Osteocyte (in vitro differentiated cells): Measurements from ENCODE around the gene YEATS2. TPM values are rescaled to one million over a fixed set of nuclear protein-coding genes. Genes with fewer than 3 reads are reported as not detected.

Source experiments
- DNase-seq: peaks from one replicate; pipeline ENCODE4 v3.0.0; 2021; ENCODE audit warnings: mixed read lengths; ENCODE audit not compliant: unreplicated experiment; ENCODE audit errors: extremely low spot score
- H3K27ac Mint-ChIP-seq: one replicate; pipeline ENCODE4 v1.8.0; 2021; ENCODE audit warnings: mild to moderate bottlenecking, mixed read lengths; ENCODE audit not compliant: unreplicated experiment
- H3K27me3 Mint-ChIP-seq: one replicate; pipeline ENCODE4 v1.8.0; 2021; ENCODE audit warnings: mixed read lengths; ENCODE audit not compliant: unreplicated experiment
- H3K36me3 Mint-ChIP-seq: one replicate; pipeline ENCODE4 v1.8.0; 2021; ENCODE audit warnings: mixed read lengths; ENCODE audit not compliant: unreplicated experiment
- H3K4me1 Mint-ChIP-seq: one replicate; pipeline ENCODE4 v1.8.0; 2021; ENCODE audit warnings: mixed read lengths; ENCODE audit not compliant: unreplicated experiment
- H3K4me3 Mint-ChIP-seq: one replicate; pipeline ENCODE4 v1.8.0; 2021; ENCODE audit warnings: mild to moderate bottlenecking, moderate library complexity, mixed read lengths; ENCODE audit not compliant: unreplicated experiment
- H3K9me3 Mint-ChIP-seq: one replicate; pipeline ENCODE4 v1.8.0; 2021; ENCODE audit warnings: mixed read lengths; ENCODE audit not compliant: unreplicated experiment
- total RNA-seq: library from RNA; stranded (reverse); gene quantifications from 2 replicates; pipeline ENCODE4 v1.2.1, GENCODE V29; 2021
- TF ChIP-seq, protein P1 (sequence below): fragments of 200-600 bp; sonication (generic); IDR thresholded peaks from 2 replicates; pipeline ENCODE4 v1.5.0; 2021; ENCODE audit warnings: antibody characterized with exemption, mild to moderate bottlenecking, moderate library complexity

Gene YEATS2
- total RNA-seq, 1 donor from 2014 or later = 41.4 TPM

DNA sequence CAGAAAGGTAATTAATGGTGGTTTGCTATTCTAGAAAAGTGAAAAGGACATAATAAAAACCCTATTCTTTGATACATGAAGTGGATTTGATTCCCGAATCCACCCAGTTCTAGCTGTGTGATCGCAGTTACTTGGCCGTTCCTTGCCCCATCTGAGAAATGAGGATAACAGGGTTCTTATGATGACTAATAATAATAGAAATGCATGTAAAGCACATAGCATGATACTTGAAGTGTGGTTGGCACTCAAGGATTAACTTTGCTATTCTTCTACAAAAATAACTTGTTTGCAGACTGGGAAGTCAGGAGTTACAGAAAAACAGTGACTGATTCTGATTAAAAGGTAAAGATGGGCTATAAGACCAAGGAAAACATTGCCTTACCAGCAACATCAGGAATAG is 160.3 kb downstream of the YEATS2 start:
- no peak overlapping the region for H3K4me3 Mint-ChIP-seq
- no peak for DNase-seq
- H3K4me1 Mint-ChIP-seq = peaks cover 3% of the 10 kb centered on the region
- TF ChIP-seq, protein P1, sequence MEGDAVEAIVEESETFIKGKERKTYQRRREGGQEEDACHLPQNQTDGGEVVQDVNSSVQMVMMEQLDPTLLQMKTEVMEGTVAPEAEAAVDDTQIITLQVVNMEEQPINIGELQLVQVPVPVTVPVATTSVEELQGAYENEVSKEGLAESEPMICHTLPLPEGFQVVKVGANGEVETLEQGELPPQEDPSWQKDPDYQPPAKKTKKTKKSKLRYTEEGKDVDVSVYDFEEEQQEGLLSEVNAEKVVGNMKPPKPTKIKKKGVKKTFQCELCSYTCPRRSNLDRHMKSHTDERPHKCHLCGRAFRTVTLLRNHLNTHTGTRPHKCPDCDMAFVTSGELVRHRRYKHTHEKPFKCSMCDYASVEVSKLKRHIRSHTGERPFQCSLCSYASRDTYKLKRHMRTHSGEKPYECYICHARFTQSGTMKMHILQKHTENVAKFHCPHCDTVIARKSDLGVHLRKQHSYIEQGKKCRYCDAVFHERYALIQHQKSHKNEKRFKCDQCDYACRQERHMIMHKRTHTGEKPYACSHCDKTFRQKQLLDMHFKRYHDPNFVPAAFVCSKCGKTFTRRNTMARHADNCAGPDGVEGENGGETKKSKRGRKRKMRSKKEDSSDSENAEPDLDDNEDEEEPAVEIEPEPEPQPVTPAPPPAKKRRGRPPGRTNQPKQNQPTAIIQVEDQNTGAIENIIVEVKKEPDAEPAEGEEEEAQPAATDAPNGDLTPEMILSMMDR = no peak
- no peaks in the 10 kb centered on the region for H3K27me3 Mint-ChIP-seq
- H3K9me3 Mint-ChIP-seq = no peaks in the 10 kb centered on the region
- H3K36me3 Mint-ChIP-seq = peaks cover 47% of the 10 kb centered on the region
- peak overlapping the region; percentile 9 for H3K27ac Mint-ChIP-seq

Other genes starting within 250 kb of the YEATS2 start
- not detected in 2 replicates for gene KLHL6, start 142.1 kb upstream of the YEATS2 start, total RNA-seq
- gene KLHL24, start 62.2 kb upstream of the YEATS2 start, total RNA-seq = 101 and 105 TPM in 2 replicates
- 4.2 and 4.6 TPM in 2 replicates for gene MAP6D1, start 127.8 kb downstream of the YEATS2 start, total RNA-seq
- 45.5 and 52.3 TPM in 2 replicates for gene PARL, start 187.1 kb downstream of the YEATS2 start, total RNA-seq